Head of caudate nucleus (tissue), 42 donors: Measurements from ENCODE around the gene DNAJC22.
"Not testable (repeated sequence)": the region's sequence is repeated elsewhere in the genome, so short reads cannot be mapped to it uniquely, and the experiment has no call there.

ENCODE experiments used
- DNase-seq, 42 donors: peaks; one replicate each; pipeline versions ENCODE4 v3.0.0 to v3.0.0-alpha.2; 2020 to 2021; ENCODE audit warnings: mixed read lengths in 7 of 42
- intact Hi-C: fragments of 100-400 bp; cut with DNase I; formaldehyde crosslinking; loops from one replicate; pipeline ENCODE4 v1.15.0; 2022

Gene DNAJC22

DNA sequence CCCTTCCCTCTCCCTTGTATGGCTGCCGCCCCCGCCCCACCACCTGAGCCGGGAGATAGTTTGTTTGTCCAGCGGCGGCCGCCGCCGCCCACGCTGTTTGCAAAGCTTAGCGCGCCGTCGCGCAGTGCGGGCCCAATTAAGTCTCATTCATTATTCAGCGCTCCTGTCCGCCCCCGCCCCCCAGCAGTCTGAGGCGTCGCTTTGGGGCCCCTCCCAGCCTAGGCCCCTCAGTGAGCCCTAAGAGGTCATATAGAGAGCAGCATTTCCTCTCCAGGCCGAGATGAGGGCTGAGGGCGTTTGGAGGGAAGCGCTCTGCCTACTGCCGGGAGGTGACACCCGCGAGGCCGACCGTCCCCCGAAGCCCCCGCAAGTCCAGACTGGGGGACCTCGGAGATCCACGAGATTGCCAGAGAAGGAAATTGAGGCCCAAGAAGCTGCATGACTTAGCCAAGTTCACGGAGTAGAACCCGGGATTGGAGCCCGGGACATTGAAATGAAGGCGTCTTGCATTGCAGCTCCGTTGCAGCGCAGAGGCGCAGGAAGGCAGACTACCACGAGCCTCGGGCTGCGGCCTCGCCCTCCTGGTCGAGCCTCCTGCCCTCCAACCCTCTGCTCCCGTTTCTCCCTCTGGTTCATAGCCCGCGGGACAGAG lies at the start of gene DNAJC22:
DNAJC22 (plus strand) TSS at position 230 of the 652 bp plus-strand sequence. CDS start 1,985 bp downstream, outside the sequence.
- peak in 6 of 42 donors; percentile 12 to 47 (median 21) for DNase-seq
- intact Hi-C loops, result no loop called here

DNA sequence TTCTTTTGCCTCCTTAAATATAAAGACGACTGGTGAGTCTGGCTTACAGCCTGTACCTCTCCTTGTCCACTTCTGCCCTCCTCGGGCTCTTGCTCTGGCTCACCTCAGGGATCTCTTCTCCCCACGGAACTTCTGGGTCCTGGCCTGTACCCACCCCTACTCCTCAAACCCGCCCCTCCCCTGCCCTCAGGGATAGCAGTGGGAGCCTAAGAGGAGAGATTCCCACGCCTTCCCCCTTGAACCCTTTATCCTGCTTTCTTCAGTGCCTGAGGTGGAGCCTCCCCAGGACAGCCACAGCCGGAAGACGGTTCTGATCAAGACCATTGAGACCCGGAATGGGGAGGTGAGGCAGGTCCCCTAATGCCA lies 49.0 kb upstream of the DNAJC22 start:
- DNase-seq, result no peak
- intact Hi-C loops, result no loop called here

- DNase-seq, result no peak
- intact Hi-C loops, result no loop called here
Measured at GRCh38 chr12:49298160-49298559, 48.5 kb upstream of the DNAJC22 start.

GRCh38 chr12:49301760-49302159 lies 44.9 kb upstream of the DNAJC22 start:
- intact Hi-C loops, result no loop called here
- DNase-seq, result no peak

DNA sequence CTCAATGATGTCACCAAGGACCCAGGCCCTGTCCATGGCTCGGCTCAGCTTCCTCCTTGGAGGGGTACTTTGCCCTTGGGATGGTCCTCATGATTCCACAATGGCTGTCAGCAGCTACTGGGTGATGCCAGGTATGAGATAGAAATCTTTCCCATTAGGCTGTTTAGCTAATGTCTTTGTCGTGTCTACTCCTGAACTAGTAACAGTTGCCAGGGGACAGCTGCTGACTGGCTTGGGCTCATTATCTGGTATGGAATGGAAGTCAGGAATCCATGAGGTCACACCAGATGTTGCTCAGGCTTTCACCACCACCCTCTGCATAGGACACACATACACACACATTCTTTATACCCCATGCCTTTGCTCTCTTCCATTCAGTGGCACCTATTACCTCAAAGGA lies 42.5 kb upstream of the DNAJC22 start:
- intact Hi-C loops, result no loop called here
- DNase-seq, result no peak

- no peak for DNase-seq
Measured at GRCh38 chr12:49305762-49306510, 40.8 kb upstream of the DNAJC22 start.

GRCh38 chr12:49309386-49309785 lies 37.3 kb upstream of the DNAJC22 start:
- intact Hi-C loops, result no loop called here
- DNase-seq, result peak in 1 of 42 donors; percentile 10

More at GRCh38 chr12:49305762-49306510, 40.8 kb upstream of the DNAJC22 start:
- intact Hi-C loops, result no loop called here

DNA sequence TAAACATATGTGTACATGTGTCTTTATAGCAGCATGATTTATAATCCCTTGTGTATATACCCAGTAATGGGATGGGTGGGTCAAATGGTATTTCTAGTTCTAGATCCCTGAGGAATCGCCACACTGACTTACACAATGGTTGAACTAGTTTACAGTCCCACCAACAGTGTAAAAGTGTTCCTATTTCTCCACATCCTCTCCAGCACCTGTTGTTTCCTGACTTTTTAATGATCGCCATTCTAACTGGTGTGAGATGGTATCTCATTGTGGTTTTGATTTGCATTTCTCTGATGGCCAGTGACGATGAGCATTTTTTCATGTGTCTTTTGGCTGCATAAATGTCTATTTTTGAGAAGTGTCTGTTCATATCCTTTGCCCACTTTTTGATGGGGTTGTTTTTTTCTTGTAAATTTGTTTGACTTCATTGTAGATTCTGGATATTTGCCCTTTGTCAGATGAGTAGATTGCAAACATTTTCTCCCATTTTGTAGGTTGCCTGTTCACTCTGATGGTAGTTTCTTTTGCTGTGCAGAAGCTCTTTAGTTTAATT lies 36.2 kb upstream of the DNAJC22 start:
- intact Hi-C loops, DNase-seq: not testable (repeated sequence)

DNA sequence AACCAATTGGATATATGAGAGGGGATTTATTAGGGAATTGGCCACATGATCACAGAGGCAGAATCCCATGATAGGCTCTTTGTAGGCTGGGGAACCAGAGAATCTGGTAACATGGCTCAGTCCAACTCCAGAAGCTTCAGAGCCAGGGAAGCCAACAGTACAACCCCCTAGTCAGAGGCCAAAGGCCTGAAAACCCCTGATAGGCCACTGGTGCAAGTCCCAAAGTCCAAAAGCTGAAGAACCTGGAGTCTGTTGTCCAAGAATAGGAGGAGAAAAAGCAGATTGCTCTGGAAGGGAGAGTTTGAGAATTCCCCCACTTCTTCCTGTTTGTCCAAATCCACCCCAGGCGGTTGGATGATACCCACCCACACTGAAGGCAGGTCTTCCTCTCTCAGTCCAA lies 31.9 kb upstream of the DNAJC22 start:
- intact Hi-C loops, result no loop called here
- DNase-seq, result no peak

- DNase-seq, intact Hi-C loops: not testable (repeated sequence)
Measured at GRCh38 chr12:49317118-49317517, 29.6 kb upstream of the DNAJC22 start.

GRCh38 chr12:49320411-49321103 lies 26.1 kb upstream of the DNAJC22 start:
- intact Hi-C loops, DNase-seq: not testable (repeated sequence)

- DNase-seq, result no peak
- intact Hi-C loops, result no loop called here
Measured at GRCh38 chr12:49322367-49322707, 24.4 kb upstream of the DNAJC22 start.

GRCh38 chr12:49322708-49323523 lies 23.8 kb upstream of the DNAJC22 start, which contains the start of gene TROAP:
Gene TROAP, plus strand, starts transcription at chr12:49323255. Its CDS starts 354 bp downstream, at chr12:49323609.
- peak; percentile 91 to 99 (median 98) for DNase-seq
- intact Hi-C loops, result no loop called here

DNA sequence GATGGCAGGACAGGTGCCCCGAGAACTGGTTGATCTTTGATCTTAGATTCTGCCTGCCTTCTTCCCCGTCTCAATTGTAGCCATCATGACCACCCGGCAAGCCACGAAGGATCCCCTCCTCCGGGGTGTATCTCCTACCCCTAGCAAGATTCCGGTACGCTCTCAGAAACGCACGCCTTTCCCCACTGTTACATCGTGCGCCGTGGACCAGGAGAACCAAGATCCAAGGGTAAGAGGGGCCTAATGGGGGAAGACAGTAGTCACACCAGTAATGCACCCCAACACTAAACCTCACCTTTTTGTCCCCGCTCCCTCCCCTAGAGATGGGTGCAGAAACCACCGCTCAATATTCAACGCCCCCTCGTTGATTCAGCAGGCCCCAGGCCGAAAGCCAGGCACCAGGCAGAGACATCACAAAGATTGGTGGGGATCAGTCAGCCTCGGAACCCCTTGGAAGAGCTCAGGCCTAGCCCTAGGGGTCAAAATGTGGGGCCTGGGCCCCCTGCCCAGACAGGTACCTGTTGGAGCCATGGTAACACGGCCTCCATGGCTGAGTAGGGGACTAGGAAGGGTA lies 23.1 kb upstream of the DNAJC22 start:
- DNase-seq, result peak in 1 of 42 donors; percentile 24
- intact Hi-C loops, result no loop called here

GRCh38 chr12:49325606-49326005 lies 21.1 kb upstream of the DNAJC22 start:
- intact Hi-C loops, result no loop called here
- DNase-seq, result peak in 1 of 42 donors; percentile 13

- intact Hi-C loops, result no loop called here
- DNase-seq, result peak in 1 of 42 donors; percentile 9
Measured at GRCh38 chr12:49327368-49327767, 19.3 kb upstream of the DNAJC22 start.

- intact Hi-C loops, result no loop called here
- DNase-seq, result no peak
Measured at GRCh38 chr12:49327887-49328286, 18.8 kb upstream of the DNAJC22 start.

GRCh38 chr12:49328816-49329215 lies 17.9 kb upstream of the DNAJC22 start:
- intact Hi-C loops, result no loop called here

More at GRCh38 chr12:49328816-49329215, 17.9 kb upstream of the DNAJC22 start:
- peak in 1 of 42 donors; percentile 7 for DNase-seq
